K562 (cell line): ENCODE results near the gene ZBTB43. TPM values are rescaled to one million over a fixed set of nuclear protein-coding genes. Genes with fewer than 3 reads are reported as not detected.

ENCODE experiments used
- ATAC-seq: fragments of 200-7000 bp; cut with Tn5 transposase; 3 replicates; pipeline ENCODE4 v1.9.1; 2020; ENCODE audit warnings: moderate library complexity
- BruUV-seq: library from RNA; stranded (reverse); fragments of 400-500 nt; replicated peaks from 2 replicates; lab custom pipeline; 2021; lab: Mats Ljungman, UMichigan
- CTCF ChIA-PET: fragments of 300-600 bp; formaldehyde crosslinking; extraction: SDS; loops from one replicate; lab custom pipeline; 2021; ENCODE audit warnings: low intra/inter-chr PET ratio; lab: Yijun Ruan, JAX
- POLR2A ChIA-PET: fragments of 300-600, 350-650 bp; sonication (Branson Sonifier 250); formaldehyde crosslinking; extraction: SDS; loops from one replicate; lab custom pipeline; 2021; ENCODE audit warnings: antibody characterized with exemption, inconsistent platforms; lab: Yijun Ruan, JAX
- DNase-seq, 4 experiments: peaks; one replicate each; pipeline versions ENCODE4 v3.0.0 to v3.0.0-alpha.2; 2011 to 2018; ENCODE audit warnings: low spot score in 3 of 4, mixed read lengths in 3 of 4; ENCODE audit errors: extremely low read depth in 1 of 4
- FAIRE-seq: peaks from 2 replicates; lab custom pipeline; 2011; peaks lifted over from hg19 to GRCh38; lab: Jason Lieb, UNC
- H2AFZ ChIP-seq: 2 replicates; pipeline ENCODE4 v1.6.0; 2011; ENCODE audit warnings: low read depth, low read length, control low read depth, inconsistent platforms
- H3K27ac ChIP-seq: fragments of 200-600 bp; 3 replicates; pipeline ENCODE4 v1.8.0; 2011; ENCODE audit warnings: low read depth, mild to moderate bottlenecking, control low read depth, inconsistent platforms, low read length, moderate library complexity, mixed read lengths; ENCODE audit errors: extremely low read depth
- H3K27me3 ChIP-seq, 2 experiments: fragments of 300-600 bp in 1 of 2; 2 replicates in 1 of 2; 3 replicates in 1 of 2; pipeline versions ENCODE4 v1.6.0 to v1.8.0; 2011; ENCODE audit warnings: inconsistent platforms in 2 of 2, low read length in 2 of 2, mild to moderate bottlenecking in 1 of 2, mixed read lengths in 1 of 2, moderate library complexity in 1 of 2; ENCODE audit not compliant: control insufficient read depth in 2 of 2, insufficient read depth in 2 of 2
- H3K36me3 ChIP-seq: fragments of 300-600 bp; 3 replicates; pipeline ENCODE4 v1.8.0; 2011; ENCODE audit warnings: mild to moderate bottlenecking, low read length, inconsistent platforms; ENCODE audit not compliant: control insufficient read depth, insufficient read depth
- H3K4me1 ChIP-seq, 2 experiments: fragments of 200-600 bp in 1 of 2; replicated peaks in 1 of 2; 2 replicates in 1 of 2; 3 replicates in 1 of 2; pipeline versions ENCODE4 v1.5.1 to v1.8.0; 2011; ENCODE audit warnings: inconsistent platforms in 2 of 2, low read length in 2 of 2, mild to moderate bottlenecking in 1 of 2, mixed read lengths in 1 of 2, moderate library complexity in 1 of 2; ENCODE audit not compliant: control insufficient read depth in 2 of 2, insufficient read depth in 2 of 2
- H3K4me2 ChIP-seq: 2 replicates; pipeline ENCODE4 v1.6.1; 2011; ENCODE audit warnings: low read length, control low read depth, inconsistent platforms, mixed read lengths; ENCODE audit not compliant: insufficient read depth
- H3K4me3 ChIP-seq: fragments of 200-600 bp; sonication (generic), shearing (Covaris generic); 2 replicates; pipeline ENCODE4 v1.5.1; 2016; ENCODE audit warnings: control low read depth, inconsistent platforms
- H3K79me2 ChIP-seq: fragments of 200-600 bp; 3 replicates; pipeline ENCODE4 v1.8.0; 2011; ENCODE audit warnings: low read length, inconsistent platforms; ENCODE audit not compliant: control insufficient read depth, insufficient read depth
- H3K9ac ChIP-seq, 2 experiments: 2 replicates each; pipeline versions ENCODE4 v1.6.0 to v1.6.1; 2011; ENCODE audit warnings: low read depth in 2 of 2, low read length in 2 of 2, control low read depth in 1 of 2, inconsistent platforms in 1 of 2, mild to moderate bottlenecking in 1 of 2, mixed read lengths in 1 of 2; ENCODE audit not compliant: insufficient read depth in 1 of 2
- H3K9me1 ChIP-seq: one replicate; pipeline ENCODE4 v1.6.0; 2011; ENCODE audit warnings: inconsistent platforms, mild to moderate bottlenecking, low read length, moderate library complexity; ENCODE audit not compliant: control insufficient read depth, insufficient read depth
- H3K9me3 ChIP-seq: replicated peaks from 2 replicates; pipeline ENCODE4 v1.5.1; 2011; ENCODE audit warnings: low read depth, low read length, inconsistent platforms; ENCODE audit not compliant: control insufficient read depth, insufficient read depth
- H4K20me1 ChIP-seq: replicated peaks from 2 replicates; pipeline ENCODE4 v1.6.1; 2011; ENCODE audit warnings: low read length, inconsistent platforms, mixed read lengths; ENCODE audit not compliant: control insufficient read depth, insufficient read depth
- GTF2F1 ChIP-seq: IDR thresholded peaks from 2 replicates; pipeline ENCODE4 v1.6.1; 2011; ENCODE audit warnings: low read depth, low read length, improper control_type of control experiment
- KLF1 ChIP-seq: fragments of 450-650 bp; IDR thresholded peaks from 2 replicates; pipeline ENCODE4 v1.6.1; 2016; ENCODE audit warnings: missing genetic modification characterization, missing compliant biosample characterization
- POLR2AphosphoS2 ChIP-seq: IDR thresholded peaks from 2 replicates; pipeline ENCODE4 v1.6.1; 2012; ENCODE audit warnings: low read length, improper control_type of control experiment
- POLR2G ChIP-seq: fragments of 200-400 bp; formaldehyde crosslinking; IDR thresholded peaks from 2 replicates; pipeline ENCODE4 v1.6.1; 2017; ENCODE audit warnings: low read depth, mild to moderate bottlenecking, antibody characterized with exemption, low read length, moderate library complexity
- WGBS: fragments of 100-300 bp; shearing (Covaris generic); methylation state at CpG from one replicate; pipeline ENCODE4 v1.1.6; 2016; ENCODE audit warnings: low coverage, mixed read lengths; ENCODE audit not compliant: insufficient coverage; ENCODE audit errors: missing lambda C conversion rate; 5-methylcytosine and 5-hydroxymethylcytosine counted together
- in situ Hi-C: fragments of 300-500 bp; cut with MboI; formaldehyde crosslinking; loops from 4 replicates; pipeline ENCODE4 v1.15.0; 2018; ENCODE audit warnings: inconsistent platforms, mixed read lengths
- intact Hi-C: fragments of 100-400 bp; cut with micrococcal nuclease; formaldehyde crosslinking; loops from 2 replicates; pipeline ENCODE4 v1.14.2; 2022
- polyA plus RNA-seq, 8 experiments: library from polyadenylated mRNA; depleted of rRNA in 4 of 8; stranded (reverse) in 5 of 8; unstranded in 3 of 8; fragments of >200 nt; fragmentation: Nextera tagmentation in 2 of 8; fragmentation: Illumina TruSeq in 1 of 8; extraction: Ambion mirVana in 2 of 8; extraction: Trizol in 1 of 8; gene quantifications; 2 replicates each; pipeline versions ENCODE4 v1.2.1 to v1.2.3, GENCODE V29; 2011 to 2014; ENCODE audit warnings: inconsistent platforms in 1 of 8, missing spikeins in 1 of 8
- total RNA-seq, 7 experiments: library from RNA; depleted of rRNA in 6 of 7; stranded (reverse); fragments of >200 nt in 6 of 7; fragmentation: Illumina TruSeq in 2 of 7; extraction: Trizol in 2 of 7; gene quantifications; 2 replicates each; pipeline versions ENCODE4 v1.2.1 to v1.2.3, GENCODE V29; 2011 to 2021; ENCODE audit warnings: low replicate concordance in 1 of 7

ZBTB43 gene
- total and polyA plus RNA-seq, 9 of the 15 experiments (the other 6 are each of a cell fraction or from before 2014, with no cell fraction given) = 3.9 to 17.2 (median 9.1) TPM

DNA sequence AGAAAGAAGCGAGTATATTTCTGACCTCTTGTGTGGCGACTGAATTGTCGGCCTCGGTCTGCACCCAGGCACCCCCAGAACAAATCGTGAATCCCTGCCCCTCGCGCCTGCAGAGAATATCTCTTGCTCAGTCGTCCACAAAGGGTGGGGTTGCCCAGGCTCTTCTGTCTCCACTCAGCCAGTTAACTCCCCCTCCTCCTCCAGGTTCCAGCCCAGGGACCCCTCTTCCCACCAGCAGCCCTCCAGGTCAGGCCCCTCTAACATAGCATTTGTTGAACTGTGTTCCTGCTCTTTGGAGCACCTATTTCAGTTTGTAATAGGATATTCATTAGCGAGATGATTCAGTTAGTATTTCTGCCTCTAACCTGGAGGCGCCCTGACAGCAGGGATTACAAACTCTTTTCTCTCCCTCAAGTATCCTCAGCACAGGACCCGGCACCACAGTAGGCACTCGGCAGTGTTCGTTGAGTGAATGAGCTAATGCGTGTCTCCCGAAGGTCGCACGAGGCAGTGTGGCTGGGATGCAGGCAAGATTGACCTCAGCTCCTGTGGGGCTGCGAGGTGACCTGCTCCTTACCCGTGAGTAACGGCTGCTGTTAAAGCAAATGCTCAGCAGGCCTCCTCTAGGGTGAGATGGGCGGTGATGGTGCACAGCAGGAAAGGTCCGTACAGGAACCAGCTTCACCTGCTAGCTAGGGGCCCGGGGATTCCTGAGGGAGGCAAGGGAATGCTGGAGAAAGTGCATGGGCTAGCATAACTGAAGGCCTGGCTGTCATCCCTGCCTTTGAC, 81.4 kb downstream of the ZBTB43 start:
- POLR2A ChIA-PET = interaction anchor here (0.6 to 0.7 kb wide), 4 partner anchors 16 to 538 kb away, joined by 3 to 4 read pairs (median 3); partner anchors contain the start of gene ZNF79
- H3K9me1 ChIP-seq = no peaks in the 10 kb centered on the region
- no TSS peak for BruUV-seq
- ATAC-seq = peak; percentile 28
- H3K4me1 ChIP-seq = peaks cover 0 to 6% of the 10 kb centered on the region in 2 experiments; a peak in 3 of 5 replicates
- FAIRE-seq = no peak
- no peak overlapping the region for H3K27ac ChIP-seq
- no peak overlapping the region for H2AFZ ChIP-seq
- H3K36me3 ChIP-seq = peaks cover 23% of the 10 kb centered on the region
- no peaks in the 10 kb centered on the region for H3K9me3 ChIP-seq
- TF ChIP-seq KLF1 = no peak
- peak; percentile 58; the same call in 1 of the 2 replicates for TF ChIP-seq POLR2AphosphoS2
- peak overlapping the region in 1 of 2 experiments; percentile 8; a peak in 1 of 4 replicates for H3K9ac ChIP-seq
- no peak for DNase-seq
- no peak overlapping the region for H3K4me2 ChIP-seq
- 78% methylated on average over 21 of the region's 23 CpGs for WGBS
- in situ Hi-C loops = no loop called here
- intact Hi-C loops = no loop called here
- H3K27me3 ChIP-seq = no peaks in the 10 kb centered on the region
- H3K4me3 ChIP-seq = no peak overlapping the region
- H4K20me1 ChIP-seq = peaks cover 21% of the 10 kb centered on the region; the same call in 1 of the 2 replicates
- CTCF ChIA-PET = no interaction called here
- H3K79me2 ChIP-seq = peaks cover 7% of the 10 kb centered on the region; the same call in 1 of the 3 replicates

DNA sequence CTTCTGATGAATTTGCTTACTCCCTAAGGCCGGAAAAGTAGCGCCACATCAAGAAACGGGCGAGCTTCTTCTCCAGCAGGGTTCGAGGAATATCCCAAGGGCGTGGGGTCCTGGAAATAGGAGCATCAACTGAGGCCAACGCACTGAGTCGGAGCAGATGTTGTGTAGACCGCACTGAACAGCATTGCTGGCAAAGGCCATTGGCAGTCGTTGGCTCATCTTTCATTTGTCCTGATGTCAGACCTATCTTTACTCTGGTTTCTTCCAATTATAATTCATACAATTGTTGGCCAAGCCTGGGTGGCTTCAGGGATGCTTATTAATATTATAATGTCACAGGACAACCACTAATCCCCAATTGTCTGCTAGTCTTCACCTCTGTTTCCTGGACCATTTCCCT, 82.1 kb downstream of the ZBTB43 start:
- in situ Hi-C loops (no loop called here), intact Hi-C loops (no loop called here)
- Histone ChIP-seq H3K9me1 (no peaks in the 10 kb centered on the region), H3K4me1 (peaks cover 0 to 6% of the 10 kb centered on the region in 2 experiments; a peak in 3 of 5 replicates), H2AFZ (no peak overlapping the region), H3K27me3 (no peaks in the 10 kb centered on the region), H3K27ac (no peak overlapping the region), H3K4me3 (no peak overlapping the region), H3K9ac (no peak overlapping the region), H4K20me1 (peaks cover 21% of the 10 kb centered on the region; the same call in 1 of the 2 replicates), H3K79me2 (peaks cover 7% of the 10 kb centered on the region; the same call in 1 of the 3 replicates), H3K36me3 (peaks cover 19% of the 10 kb centered on the region), H3K9me3 (no peaks in the 10 kb centered on the region), H3K4me2 (no peak overlapping the region)
- FAIRE-seq (no peak), DNase-seq (no peak), ATAC-seq (no peak)
- CTCF ChIA-PET = no interaction called here
- POLR2A ChIA-PET = interaction anchor here (0.6 to 0.7 kb wide), 2 partner anchors 30 to 537 kb away, joined by 3 read pairs; partner anchors contain the start of gene ZNF79
- no TSS peak for BruUV-seq
- TF ChIP-seq POLR2G = 0 out of 2 replicates have a peak, but pooled peaks have one; percentile 19
- no peak for TF ChIP-seq GTF2F1
- 59% methylated on average over 10 of the region's 10 CpGs for WGBS

Other genes starting within 250 kb of the ZBTB43 start
- gene LMX1B, start 191.1 kb upstream of the ZBTB43 start, total RNA-seq (2014; rRNA removed) = not detected in 2 replicates
- not detected in 2 replicates for gene LMX1B, start 191.1 kb upstream of the ZBTB43 start, total RNA-seq (2014; rRNA removed; fragmentation: Illumina TruSeq; extraction: Trizol)
- not detected in 2 replicates for gene LMX1B, start 191.1 kb upstream of the ZBTB43 start, total RNA-seq (2015; rRNA removed; fragmentation: Illumina TruSeq; extraction: Trizol)
- gene LMX1B, start 191.1 kb upstream of the ZBTB43 start, total RNA-seq (2021) = not detected in 2 replicates
- gene LMX1B, start 191.1 kb upstream of the ZBTB43 start, polyA plus RNA-seq (2011; rRNA removed) = not detected in 2 replicates
- gene LMX1B, start 191.1 kb upstream of the ZBTB43 start, polyA plus RNA-seq (2014; fragmentation: Illumina TruSeq; extraction: Trizol) = not detected in 2 replicates
- gene LMX1B, start 191.1 kb upstream of the ZBTB43 start, polyA plus RNA-seq (2014; fragmentation: Nextera tagmentation; extraction: Ambion mirVana) = not detected
- not detected in 2 replicates for gene LMX1B, start 191.1 kb upstream of the ZBTB43 start, polyA plus RNA-seq (2014; rRNA removed)
- 7.8 and 8.4 TPM in 2 replicates for gene ZBTB34, start 55.6 kb downstream of the ZBTB43 start, total RNA-seq (2014; rRNA removed)
- gene ZBTB34, start 55.6 kb downstream of the ZBTB43 start, total RNA-seq (2014; rRNA removed; fragmentation: Illumina TruSeq; extraction: Trizol) = 11.3 and 12.4 TPM in 2 replicates
- gene ZBTB34, start 55.6 kb downstream of the ZBTB43 start, total RNA-seq (2015; rRNA removed; fragmentation: Illumina TruSeq; extraction: Trizol) = 10.6 and 11.2 TPM in 2 replicates
- gene ZBTB34, start 55.6 kb downstream of the ZBTB43 start, total RNA-seq (2021) = 13.4 and 14.6 TPM in 2 replicates
- gene ZBTB34, start 55.6 kb downstream of the ZBTB43 start, polyA plus RNA-seq (2011; rRNA removed) = 15.6 and 15.7 TPM in 2 replicates
- 9.7 and 9.8 TPM in 2 replicates for gene ZBTB34, start 55.6 kb downstream of the ZBTB43 start, polyA plus RNA-seq (2014; fragmentation: Illumina TruSeq; extraction: Trizol)
- gene ZBTB34, start 55.6 kb downstream of the ZBTB43 start, polyA plus RNA-seq (2014; fragmentation: Nextera tagmentation; extraction: Ambion mirVana) = 1 to 10 TPM; 2.7 to 6.3 TPM
- gene ZBTB34, start 55.6 kb downstream of the ZBTB43 start, polyA plus RNA-seq (2014; rRNA removed) = 8.2 and 9.4 TPM in 2 replicates
- gene RALGPS1, start 109.7 kb downstream of the ZBTB43 start, total RNA-seq (2014; rRNA removed) = 1.5 and 1.6 TPM in 2 replicates
- gene RALGPS1, start 109.7 kb downstream of the ZBTB43 start, total RNA-seq (2014; rRNA removed; fragmentation: Illumina TruSeq; extraction: Trizol) = 1.2 and 1.9 TPM in 2 replicates
- 1.3 and 1.5 TPM in 2 replicates for gene RALGPS1, start 109.7 kb downstream of the ZBTB43 start, total RNA-seq (2015; rRNA removed; fragmentation: Illumina TruSeq; extraction: Trizol)
- 1.9 and 2.6 TPM in 2 replicates for gene RALGPS1, start 109.7 kb downstream of the ZBTB43 start, total RNA-seq (2021)
- 1.2 and 1.5 TPM in 2 replicates for gene RALGPS1, start 109.7 kb downstream of the ZBTB43 start, polyA plus RNA-seq (2011; rRNA removed)
- gene RALGPS1, start 109.7 kb downstream of the ZBTB43 start, polyA plus RNA-seq (2014; fragmentation: Illumina TruSeq; extraction: Trizol) = 1.9 and 2.2 TPM in 2 replicates
- gene RALGPS1, start 109.7 kb downstream of the ZBTB43 start, polyA plus RNA-seq (2014; fragmentation: Nextera tagmentation; extraction: Ambion mirVana) = under 1 TPM; 0.04 to 0.20 TPM
- gene RALGPS1, start 109.7 kb downstream of the ZBTB43 start, polyA plus RNA-seq (2014; rRNA removed) = 1.5 and 6.3 TPM in 2 replicates